Right atrium auricular region (tissue), 2 donors: ENCODE measurements around the gene HES5. TPM values are rescaled to one million over a fixed set of nuclear protein-coding genes. Genes with fewer than 3 reads are reported as not detected.

ENCODE experiments used
- DNase-seq: peaks from one replicate; pipeline ENCODE4 v3.0.0-alpha.2; 2019; ENCODE audit warnings: low spot score
- H3K27ac ChIP-seq, 2 donors: fragments of 200-600 bp; sonication (generic); 1 replicate in 1 of 2; 2 replicates in 1 of 2; pipeline ENCODE4 v1.5.1; 2016 to 2019
- H3K27me3 ChIP-seq, 2 donors: fragments of 200-600 bp; sonication (generic); one replicate each; pipeline versions ENCODE4 v1.5.1 to v1.6.0; 2017 to 2019
- H3K36me3 ChIP-seq: fragments of 200-600 bp; sonication (generic); one replicate; pipeline ENCODE4 v1.5.1; 2016
- H3K4me1 ChIP-seq, 2 donors: fragments of 200-600 bp; sonication (generic); one replicate each; pipeline versions ENCODE4 v1.5.1 to v1.6.0; 2017 to 2019
- H3K4me3 ChIP-seq, 2 donors: fragments of 200-600 bp; sonication (generic); 1 replicate in 1 of 2; 2 replicates in 1 of 2; pipeline ENCODE4 v1.5.1; 2017 to 2019; ENCODE audit warnings: mild to moderate bottlenecking in 1 of 2, moderate library complexity in 1 of 2
- H3K9me3 ChIP-seq, 2 donors: fragments of 200-600 bp; sonication (generic); one replicate each; pipeline ENCODE4 v1.5.1; 2019
- CTCF ChIP-seq, 2 donors: fragments of 200-600 bp; sonication (generic); IDR thresholded peaks; one replicate each; pipeline ENCODE4 v1.5.1; 2019; ENCODE audit warnings: antibody characterized with exemption in 2 of 2
- total RNA-seq, 2 donors: library from RNA; depleted of rRNA; stranded (reverse); fragments of >200 nt; gene quantifications; one replicate each; pipeline ENCODE4 v1.1.0, GENCODE V29; 2016

The HES5 gene
- total RNA-seq, 2 donors from 2014 or later: not detected

GRCh38 chr1:2534687-2535441 is 4.8 kb upstream of the HES5 start:
- Histone ChIP-seq H3K4me1 (peaks cover 0 to 24% of the 10 kb centered on the region in 2 donors), H3K27ac (no peak overlapping the region), H3K9me3 (no peaks in the 10 kb centered on the region), H3K4me3 (no peak overlapping the region), H3K27me3 (no peaks in the 10 kb centered on the region), H3K36me3 (no peaks in the 10 kb centered on the region)
- DNase-seq: no peak
- TF ChIP-seq CTCF (IDR thresholded peaks at IDR 0.05): no peak

GRCh38 chr1:2534315-2534686 is 4.2 kb upstream of the HES5 start:
- H3K36me3 ChIP-seq: no peaks in the 10 kb centered on the region
- peaks cover 0 to 27% of the 10 kb centered on the region in 2 donors for H3K4me1 ChIP-seq
- H3K27ac ChIP-seq: no peak overlapping the region
- no peak overlapping the region for H3K4me3 ChIP-seq
- TF ChIP-seq CTCF (IDR thresholded peaks at IDR 0.05): no peak
- DNase-seq: no peak
- no peaks in the 10 kb centered on the region for H3K27me3 ChIP-seq
- H3K9me3 ChIP-seq: no peaks in the 10 kb centered on the region

DNA sequence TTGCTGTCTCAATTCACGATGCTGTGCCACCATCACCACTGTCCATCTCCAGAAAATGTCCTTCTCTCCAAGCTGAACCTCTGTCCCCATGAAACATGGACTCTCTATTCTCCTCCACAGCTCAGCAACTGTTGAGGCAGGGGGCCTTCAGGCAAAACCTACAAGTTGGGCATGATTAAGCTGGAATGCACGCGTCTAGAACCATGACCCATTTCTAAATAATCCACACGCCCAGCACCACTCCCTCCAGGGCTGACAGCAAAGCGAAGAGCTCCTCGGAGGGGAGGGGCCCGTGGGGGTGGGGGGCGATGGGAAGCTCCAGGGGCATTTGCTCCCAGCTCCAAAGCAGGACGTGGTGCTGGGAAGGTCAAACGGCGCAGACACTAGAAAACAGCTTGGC is 3.3 kb upstream of the HES5 start:
- no peaks in the 10 kb centered on the region for H3K27me3 ChIP-seq
- no peak for TF ChIP-seq CTCF (IDR thresholded peaks at IDR 0.05)

DNA sequence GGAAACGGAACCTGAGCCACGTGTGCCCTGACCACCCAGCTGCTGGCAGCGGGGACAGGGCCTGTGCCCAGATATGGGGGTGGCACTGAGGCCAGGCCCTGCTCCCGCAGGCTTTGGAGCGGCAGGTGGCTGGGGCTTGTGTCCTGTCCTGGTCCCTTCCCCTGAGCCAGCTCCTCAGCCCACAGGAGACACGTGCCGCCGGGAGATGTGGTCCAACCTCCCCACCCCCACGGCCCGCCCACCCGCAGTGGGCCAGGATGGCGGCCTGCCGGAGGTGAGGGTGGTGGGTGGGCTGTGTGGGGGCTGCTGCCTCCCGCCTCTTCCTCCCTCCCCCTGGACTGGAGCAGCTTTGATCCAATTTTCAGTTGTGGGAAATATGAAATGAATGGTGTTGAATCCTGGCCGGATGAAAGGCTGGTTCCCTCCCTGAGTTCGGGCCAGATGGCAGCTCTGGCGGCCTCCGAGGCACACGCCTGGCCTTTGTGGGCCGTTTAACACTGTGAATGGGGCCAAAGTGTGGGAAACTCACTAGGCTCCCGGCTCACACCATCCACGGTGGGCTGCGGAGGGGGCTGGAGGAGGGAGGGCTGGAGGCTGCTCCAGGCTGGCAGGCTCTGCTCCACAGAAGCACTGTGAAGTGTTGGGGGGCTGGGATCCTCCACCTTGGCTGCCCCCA is 2.6 kb upstream of the HES5 start:
- Histone ChIP-seq H3K4me1 (peaks cover 0 to 43% of the 10 kb centered on the region in 2 donors), H3K27ac (no peak overlapping the region), H3K27me3 (no peaks in the 10 kb centered on the region), H3K4me3 (no peak overlapping the region), H3K9me3 (no peaks in the 10 kb centered on the region), H3K36me3 (no peaks in the 10 kb centered on the region)
- DNase-seq: no peak
- TF ChIP-seq CTCF (IDR thresholded peaks at IDR 0.05): no peak

More for the DNA sequence above, 3.3 kb upstream of the HES5 start:
- Histone ChIP-seq H3K27ac (no peak overlapping the region), H3K4me3 (no peak overlapping the region), H3K4me1 (peaks cover 0 to 36% of the 10 kb centered on the region in 2 donors), H3K9me3 (no peaks in the 10 kb centered on the region), H3K36me3 (no peaks in the 10 kb centered on the region)
- no peak for DNase-seq

DNA sequence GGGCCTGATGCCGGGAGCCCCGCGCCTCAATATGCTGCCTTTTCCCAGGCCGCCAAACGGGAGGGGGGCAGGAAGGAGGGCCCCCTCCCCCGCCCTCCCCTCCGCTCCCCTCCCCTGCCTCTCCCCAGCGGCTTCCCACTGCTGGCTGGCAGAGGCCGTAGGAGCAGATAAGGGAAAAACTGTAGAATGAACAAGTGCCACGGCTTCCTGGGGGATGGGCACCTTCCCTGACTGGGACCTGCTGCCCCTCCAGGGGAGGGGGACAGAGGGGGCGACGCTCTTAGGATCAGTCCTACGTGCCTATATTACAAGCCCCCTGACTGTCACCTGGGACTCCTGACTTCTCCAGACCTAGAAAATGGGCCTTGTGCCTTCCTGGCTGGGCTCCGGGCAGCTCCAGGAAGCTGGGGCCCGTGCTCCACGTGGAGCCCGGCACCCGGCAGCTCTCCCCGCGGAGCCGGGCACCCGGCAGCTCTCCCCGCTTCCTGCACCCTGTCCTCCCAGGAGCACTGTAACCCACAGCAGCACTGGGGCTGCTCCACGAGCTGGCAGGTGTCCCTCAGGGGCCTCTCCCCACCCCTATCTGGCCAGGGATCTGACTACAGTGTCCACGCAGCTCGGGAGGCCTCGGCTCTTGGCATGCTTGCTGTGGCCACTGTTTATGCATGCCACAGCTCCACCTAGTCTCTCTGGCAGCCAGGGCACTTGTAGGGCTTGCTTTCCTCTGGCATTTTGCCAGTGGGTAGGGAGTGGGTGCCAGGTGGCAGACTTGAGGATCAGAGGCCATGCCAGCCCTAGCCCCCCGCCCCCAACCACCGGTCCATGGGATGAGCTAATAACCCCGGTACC is 674 bp upstream of the HES5 start:
- no peak for TF ChIP-seq CTCF (IDR thresholded peaks at IDR 0.05)
- H3K4me1 ChIP-seq: peaks cover 0 to 56% of the 10 kb centered on the region in 2 donors
- no peak for DNase-seq
- no peaks in the 10 kb centered on the region for H3K27me3 ChIP-seq
- H3K9me3 ChIP-seq: no peaks in the 10 kb centered on the region
- no peaks in the 10 kb centered on the region for H3K36me3 ChIP-seq
- H3K27ac ChIP-seq: no peak overlapping the region
- H3K4me3 ChIP-seq: peak overlapping the region; percentile 19 to 46
